HEK293 (cell line): ENCODE data around the gene P2RY6.

Source experiments
- GLI4 ChIP-seq: fragments of 450-650 bp; formaldehyde crosslinking; IDR thresholded peaks from 2 replicates; pipeline ENCODE4 v1.5.1; 2016; ENCODE audit warnings: missing biosample characterization, missing genetic modification characterization
- GLIS1 ChIP-seq: fragments of 450-650 bp; formaldehyde crosslinking; IDR thresholded peaks from 2 replicates; pipeline ENCODE4 v1.5.1; 2016; ENCODE audit warnings: missing biosample characterization, missing genetic modification characterization
- GLIS2 ChIP-seq: fragments of 450-650 bp; formaldehyde crosslinking; IDR thresholded peaks from 2 replicates; pipeline ENCODE4 v1.5.1; 2016; ENCODE audit warnings: missing biosample characterization, missing genetic modification characterization
- KLF1 ChIP-seq: fragments of 450-650 bp; formaldehyde crosslinking; IDR thresholded peaks from 2 replicates; pipeline ENCODE4 v1.5.1; 2016; ENCODE audit warnings: missing biosample characterization, missing genetic modification characterization
- MYNN ChIP-seq: fragments of 450-650 bp; formaldehyde crosslinking; IDR thresholded peaks from 2 replicates; pipeline ENCODE4 v1.5.1; 2016; ENCODE audit warnings: missing biosample characterization, missing genetic modification characterization, borderline replicate concordance
- SP2 ChIP-seq: fragments of 450-650 bp; formaldehyde crosslinking; IDR thresholded peaks from 2 replicates; pipeline ENCODE4 v1.5.1; 2016; ENCODE audit warnings: missing biosample characterization, missing genetic modification characterization
- ZBTB48 ChIP-seq: fragments of 450-650 bp; formaldehyde crosslinking; IDR thresholded peaks from 2 replicates; pipeline ENCODE4 v1.5.1; 2016; ENCODE audit warnings: missing biosample characterization, missing genetic modification characterization
- ZNF132 ChIP-seq: fragments of 450-650 bp; formaldehyde crosslinking; IDR thresholded peaks from 2 replicates; pipeline ENCODE4 v1.5.1; 2017; ENCODE audit warnings: missing biosample characterization, missing genetic modification characterization, borderline replicate concordance
- ZNF175 ChIP-seq: fragments of 450-650 bp; formaldehyde crosslinking; IDR thresholded peaks from 2 replicates; pipeline ENCODE4 v1.5.1; 2016; ENCODE audit warnings: missing biosample characterization, missing genetic modification characterization
- ZNF2 ChIP-seq: fragments of 450-650 bp; formaldehyde crosslinking; IDR thresholded peaks from 2 replicates; pipeline ENCODE4 v1.5.1; 2016; ENCODE audit warnings: missing biosample characterization, missing genetic modification characterization
- ZNF335 ChIP-seq: fragments of 450-650 bp; formaldehyde crosslinking; conservative IDR thresholded peaks from 2 replicates; pipeline ENCODE4 v1.5.1; 2016; ENCODE audit warnings: missing biosample characterization, missing genetic modification characterization
- ZNF423 ChIP-seq: fragments of 450-650 bp; formaldehyde crosslinking; IDR thresholded peaks from 2 replicates; pipeline ENCODE4 v1.5.1; 2016; ENCODE audit warnings: missing biosample characterization, missing genetic modification characterization
- ZNF558 ChIP-seq: fragments of 450-650 bp; formaldehyde crosslinking; IDR thresholded peaks from 2 replicates; pipeline ENCODE4 v1.5.1; 2016; ENCODE audit warnings: missing biosample characterization, missing genetic modification characterization
- ZNF600 ChIP-seq: fragments of 450-650 bp; formaldehyde crosslinking; IDR thresholded peaks from 2 replicates; pipeline ENCODE4 v1.5.1; 2016; ENCODE audit warnings: missing biosample characterization, missing genetic modification characterization
- ZNF654 ChIP-seq: fragments of 450-650 bp; formaldehyde crosslinking; IDR thresholded peaks from 2 replicates; pipeline ENCODE4 v1.5.1; 2016; ENCODE audit warnings: low read depth, missing biosample characterization, missing genetic modification characterization
- ZNF792 ChIP-seq: fragments of 450-650 bp; formaldehyde crosslinking; IDR thresholded peaks from 2 replicates; pipeline ENCODE4 v1.5.1; 2016; ENCODE audit warnings: missing biosample characterization, missing genetic modification characterization
- ZNF837 ChIP-seq: fragments of 450-650 bp; formaldehyde crosslinking; IDR thresholded peaks from 2 replicates; pipeline ENCODE4 v1.5.1; 2016; ENCODE audit warnings: missing biosample characterization, missing genetic modification characterization
- TF ChIP-seq, protein P1 (sequence below): fragments of 450-650 bp; formaldehyde crosslinking; conservative IDR thresholded peaks from 2 replicates; pipeline ENCODE4 v1.5.1; 2016; ENCODE audit warnings: low read depth, missing biosample characterization, missing genetic modification characterization
- TF ChIP-seq, protein P2 (sequence below): fragments of 450-650 bp; formaldehyde crosslinking; IDR thresholded peaks from 2 replicates; pipeline ENCODE4 v1.5.1; 2016; ENCODE audit warnings: missing biosample characterization, missing genetic modification characterization, borderline replicate concordance
- TF ChIP-seq, protein P3 (sequence below): fragments of 450-650 bp; formaldehyde crosslinking; IDR thresholded peaks from 2 replicates; pipeline ENCODE4 v1.5.1; 2016; ENCODE audit warnings: missing biosample characterization, missing genetic modification characterization
- TF ChIP-seq, protein P4 (sequence below): sonication (generic); formaldehyde crosslinking; IDR thresholded peaks from 2 replicates; pipeline ENCODE4 v1.8.1; 2022; ENCODE audit warnings: mild to moderate bottlenecking, moderate library complexity, missing genetic modification reagents
- TF ChIP-seq, protein P5 (sequence below): fragments of 450-650 bp; formaldehyde crosslinking; IDR thresholded peaks from 2 replicates; pipeline ENCODE4 v1.5.1; 2016; ENCODE audit warnings: missing biosample characterization, missing genetic modification characterization
- TF ChIP-seq, protein P6 (sequence below): fragments of 450-650 bp; formaldehyde crosslinking; IDR thresholded peaks from 2 replicates; pipeline ENCODE4 v1.5.1; 2017; ENCODE audit warnings: missing biosample characterization, missing genetic modification characterization

The P2RY6 gene

DNA sequence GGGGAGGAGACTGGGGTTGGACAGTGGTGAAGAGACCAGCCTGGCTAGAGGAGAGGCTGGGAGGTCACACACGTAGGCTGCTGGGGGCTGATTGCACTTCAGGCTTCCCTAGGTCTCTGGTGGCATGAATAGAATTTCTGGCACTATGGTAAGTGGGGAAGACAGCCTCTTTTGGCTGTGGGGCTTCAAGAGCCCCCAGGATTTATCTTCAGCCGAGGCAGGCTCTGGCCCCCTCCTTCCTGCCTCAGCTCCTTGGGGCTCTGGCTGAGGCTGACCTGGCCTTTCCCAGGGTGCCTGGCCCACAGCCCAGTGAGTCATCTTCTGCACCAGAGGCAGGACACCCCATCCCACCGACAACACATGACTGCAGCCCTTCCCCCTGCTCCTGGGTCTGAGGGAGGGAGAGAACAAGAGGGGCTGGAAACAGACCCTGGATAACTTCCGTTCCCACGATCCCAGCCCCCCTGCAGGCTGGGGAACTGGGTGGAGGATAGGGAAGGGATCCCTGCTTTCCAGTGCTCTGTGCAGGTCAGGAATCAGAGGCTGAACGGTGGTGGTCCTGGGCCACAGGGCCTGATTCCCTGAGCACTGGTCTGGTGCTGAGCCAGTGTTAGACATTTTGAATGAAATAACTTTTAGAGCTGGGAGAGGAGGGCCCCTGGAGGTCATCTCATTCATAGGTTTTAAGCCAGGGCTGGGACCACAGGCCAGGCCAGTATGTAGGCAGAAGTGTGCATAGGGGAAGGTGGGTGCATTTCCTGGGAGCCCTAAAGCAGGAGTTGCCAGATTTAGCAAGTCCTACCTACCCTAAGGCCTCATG is 62.5 kb downstream of the P2RY6 start (continued):
- TF ChIP-seq, protein P1, sequence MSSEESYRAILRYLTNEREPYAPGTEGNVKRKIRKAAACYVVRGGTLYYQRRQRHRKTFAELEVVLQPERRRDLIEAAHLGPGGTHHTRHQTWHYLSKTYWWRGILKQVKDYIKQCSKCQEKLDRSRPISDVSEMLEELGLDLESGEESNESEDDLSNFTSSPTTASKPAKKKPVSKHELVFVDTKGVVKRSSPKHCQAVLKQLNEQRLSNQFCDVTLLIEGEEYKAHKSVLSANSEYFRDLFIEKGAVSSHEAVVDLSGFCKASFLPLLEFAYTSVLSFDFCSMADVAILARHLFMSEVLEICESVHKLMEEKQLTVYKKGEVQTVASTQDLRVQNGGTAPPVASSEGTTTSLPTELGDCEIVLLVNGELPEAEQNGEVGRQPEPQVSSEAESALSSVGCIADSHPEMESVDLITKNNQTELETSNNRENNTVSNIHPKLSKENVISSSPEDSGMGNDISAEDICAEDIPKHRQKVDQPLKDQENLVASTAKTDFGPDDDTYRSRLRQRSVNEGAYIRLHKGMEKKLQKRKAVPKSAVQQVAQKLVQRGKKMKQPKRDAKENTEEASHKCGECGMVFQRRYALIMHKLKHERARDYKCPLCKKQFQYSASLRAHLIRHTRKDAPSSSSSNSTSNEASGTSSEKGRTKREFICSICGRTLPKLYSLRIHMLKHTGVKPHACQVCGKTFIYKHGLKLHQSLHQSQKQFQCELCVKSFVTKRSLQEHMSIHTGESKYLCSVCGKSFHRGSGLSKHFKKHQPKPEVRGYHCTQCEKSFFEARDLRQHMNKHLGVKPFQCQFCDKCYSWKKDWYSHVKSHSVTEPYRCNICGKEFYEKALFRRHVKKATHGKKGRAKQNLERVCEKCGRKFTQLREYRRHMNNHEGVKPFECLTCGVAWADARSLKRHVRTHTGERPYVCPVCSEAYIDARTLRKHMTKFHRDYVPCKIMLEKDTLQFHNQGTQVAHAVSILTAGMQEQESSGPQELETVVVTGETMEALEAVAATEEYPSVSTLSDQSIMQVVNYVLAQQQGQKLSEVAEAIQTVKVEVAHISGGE: no peak
- TF ChIP-seq ZNF175 (no peak), ZNF132 (tag by site-specific recombination) (no peak), ZNF654 (tag by site-specific recombination) (no peak), ZNF792 (tag by site-specific recombination) (no peak), SP2 (no peak), GLIS2 (tag by site-specific recombination) (peak; percentile 58), MYNN (tag by site-specific recombination) (no peak), ZNF558 (no peak), ZNF600 (tag by site-specific recombination) (peak; percentile 13; the same call in 1 of the 2 replicates), ZNF423 (no peak), ZBTB48 (tag by site-specific recombination) (peak; percentile 41; the same call in 1 of the 2 replicates), KLF1 (tag by site-specific recombination) (no peak), ZNF837 (no peak), GLIS1 (tag by site-specific recombination) (peak; percentile 26; the same call in 1 of the 2 replicates), GLI4 (tag by site-specific recombination) (no peak), ZNF335 (tag by site-specific recombination) (no peak), ZNF2 (tag by site-specific recombination) (no peak)
- TF ChIP-seq, protein P2, sequence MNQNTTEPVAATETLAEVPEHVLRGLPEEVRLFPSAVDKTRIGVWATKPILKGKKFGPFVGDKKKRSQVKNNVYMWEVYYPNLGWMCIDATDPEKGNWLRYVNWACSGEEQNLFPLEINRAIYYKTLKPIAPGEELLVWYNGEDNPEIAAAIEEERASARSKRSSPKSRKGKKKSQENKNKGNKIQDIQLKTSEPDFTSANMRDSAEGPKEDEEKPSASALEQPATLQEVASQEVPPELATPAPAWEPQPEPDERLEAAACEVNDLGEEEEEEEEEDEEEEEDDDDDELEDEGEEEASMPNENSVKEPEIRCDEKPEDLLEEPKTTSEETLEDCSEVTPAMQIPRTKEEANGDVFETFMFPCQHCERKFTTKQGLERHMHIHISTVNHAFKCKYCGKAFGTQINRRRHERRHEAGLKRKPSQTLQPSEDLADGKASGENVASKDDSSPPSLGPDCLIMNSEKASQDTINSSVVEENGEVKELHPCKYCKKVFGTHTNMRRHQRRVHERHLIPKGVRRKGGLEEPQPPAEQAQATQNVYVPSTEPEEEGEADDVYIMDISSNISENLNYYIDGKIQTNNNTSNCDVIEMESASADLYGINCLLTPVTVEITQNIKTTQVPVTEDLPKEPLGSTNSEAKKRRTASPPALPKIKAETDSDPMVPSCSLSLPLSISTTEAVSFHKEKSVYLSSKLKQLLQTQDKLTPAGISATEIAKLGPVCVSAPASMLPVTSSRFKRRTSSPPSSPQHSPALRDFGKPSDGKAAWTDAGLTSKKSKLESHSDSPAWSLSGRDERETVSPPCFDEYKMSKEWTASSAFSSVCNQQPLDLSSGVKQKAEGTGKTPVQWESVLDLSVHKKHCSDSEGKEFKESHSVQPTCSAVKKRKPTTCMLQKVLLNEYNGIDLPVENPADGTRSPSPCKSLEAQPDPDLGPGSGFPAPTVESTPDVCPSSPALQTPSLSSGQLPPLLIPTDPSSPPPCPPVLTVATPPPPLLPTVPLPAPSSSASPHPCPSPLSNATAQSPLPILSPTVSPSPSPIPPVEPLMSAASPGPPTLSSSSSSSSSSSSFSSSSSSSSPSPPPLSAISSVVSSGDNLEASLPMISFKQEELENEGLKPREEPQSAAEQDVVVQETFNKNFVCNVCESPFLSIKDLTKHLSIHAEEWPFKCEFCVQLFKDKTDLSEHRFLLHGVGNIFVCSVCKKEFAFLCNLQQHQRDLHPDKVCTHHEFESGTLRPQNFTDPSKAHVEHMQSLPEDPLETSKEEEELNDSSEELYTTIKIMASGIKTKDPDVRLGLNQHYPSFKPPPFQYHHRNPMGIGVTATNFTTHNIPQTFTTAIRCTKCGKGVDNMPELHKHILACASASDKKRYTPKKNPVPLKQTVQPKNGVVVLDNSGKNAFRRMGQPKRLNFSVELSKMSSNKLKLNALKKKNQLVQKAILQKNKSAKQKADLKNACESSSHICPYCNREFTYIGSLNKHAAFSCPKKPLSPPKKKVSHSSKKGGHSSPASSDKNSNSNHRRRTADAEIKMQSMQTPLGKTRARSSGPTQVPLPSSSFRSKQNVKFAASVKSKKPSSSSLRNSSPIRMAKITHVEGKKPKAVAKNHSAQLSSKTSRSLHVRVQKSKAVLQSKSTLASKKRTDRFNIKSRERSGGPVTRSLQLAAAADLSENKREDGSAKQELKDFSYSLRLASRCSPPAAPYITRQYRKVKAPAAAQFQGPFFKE: no peak
- TF ChIP-seq, protein P3, sequence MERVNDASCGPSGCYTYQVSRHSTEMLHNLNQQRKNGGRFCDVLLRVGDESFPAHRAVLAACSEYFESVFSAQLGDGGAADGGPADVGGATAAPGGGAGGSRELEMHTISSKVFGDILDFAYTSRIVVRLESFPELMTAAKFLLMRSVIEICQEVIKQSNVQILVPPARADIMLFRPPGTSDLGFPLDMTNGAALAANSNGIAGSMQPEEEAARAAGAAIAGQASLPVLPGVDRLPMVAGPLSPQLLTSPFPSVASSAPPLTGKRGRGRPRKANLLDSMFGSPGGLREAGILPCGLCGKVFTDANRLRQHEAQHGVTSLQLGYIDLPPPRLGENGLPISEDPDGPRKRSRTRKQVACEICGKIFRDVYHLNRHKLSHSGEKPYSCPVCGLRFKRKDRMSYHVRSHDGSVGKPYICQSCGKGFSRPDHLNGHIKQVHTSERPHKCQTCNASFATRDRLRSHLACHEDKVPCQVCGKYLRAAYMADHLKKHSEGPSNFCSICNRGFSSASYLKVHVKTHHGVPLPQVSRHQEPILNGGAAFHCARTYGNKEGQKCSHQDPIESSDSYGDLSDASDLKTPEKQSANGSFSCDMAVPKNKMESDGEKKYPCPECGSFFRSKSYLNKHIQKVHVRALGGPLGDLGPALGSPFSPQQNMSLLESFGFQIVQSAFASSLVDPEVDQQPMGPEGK (tag by site-specific recombination): peak; percentile 64
- TF ChIP-seq, protein P4, sequence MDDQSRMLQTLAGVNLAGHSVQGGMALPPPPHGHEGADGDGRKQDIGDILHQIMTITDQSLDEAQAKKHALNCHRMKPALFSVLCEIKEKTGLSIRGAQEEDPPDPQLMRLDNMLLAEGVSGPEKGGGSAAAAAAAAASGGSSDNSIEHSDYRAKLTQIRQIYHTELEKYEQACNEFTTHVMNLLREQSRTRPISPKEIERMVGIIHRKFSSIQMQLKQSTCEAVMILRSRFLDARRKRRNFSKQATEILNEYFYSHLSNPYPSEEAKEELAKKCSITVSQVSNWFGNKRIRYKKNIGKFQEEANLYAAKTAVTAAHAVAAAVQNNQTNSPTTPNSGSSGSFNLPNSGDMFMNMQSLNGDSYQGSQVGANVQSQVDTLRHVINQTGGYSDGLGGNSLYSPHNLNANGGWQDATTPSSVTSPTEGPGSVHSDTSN (CRISPR knock-in tag): no peak
- TF ChIP-seq, protein P5, sequence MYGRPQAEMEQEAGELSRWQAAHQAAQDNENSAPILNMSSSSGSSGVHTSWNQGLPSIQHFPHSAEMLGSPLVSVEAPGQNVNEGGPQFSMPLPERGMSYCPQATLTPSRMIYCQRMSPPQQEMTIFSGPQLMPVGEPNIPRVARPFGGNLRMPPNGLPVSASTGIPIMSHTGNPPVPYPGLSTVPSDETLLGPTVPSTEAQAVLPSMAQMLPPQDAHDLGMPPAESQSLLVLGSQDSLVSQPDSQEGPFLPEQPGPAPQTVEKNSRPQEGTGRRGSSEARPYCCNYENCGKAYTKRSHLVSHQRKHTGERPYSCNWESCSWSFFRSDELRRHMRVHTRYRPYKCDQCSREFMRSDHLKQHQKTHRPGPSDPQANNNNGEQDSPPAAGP (tag by site-specific recombination): peak; percentile 39; the same call in 1 of the 2 replicates
- TF ChIP-seq, protein P6, sequence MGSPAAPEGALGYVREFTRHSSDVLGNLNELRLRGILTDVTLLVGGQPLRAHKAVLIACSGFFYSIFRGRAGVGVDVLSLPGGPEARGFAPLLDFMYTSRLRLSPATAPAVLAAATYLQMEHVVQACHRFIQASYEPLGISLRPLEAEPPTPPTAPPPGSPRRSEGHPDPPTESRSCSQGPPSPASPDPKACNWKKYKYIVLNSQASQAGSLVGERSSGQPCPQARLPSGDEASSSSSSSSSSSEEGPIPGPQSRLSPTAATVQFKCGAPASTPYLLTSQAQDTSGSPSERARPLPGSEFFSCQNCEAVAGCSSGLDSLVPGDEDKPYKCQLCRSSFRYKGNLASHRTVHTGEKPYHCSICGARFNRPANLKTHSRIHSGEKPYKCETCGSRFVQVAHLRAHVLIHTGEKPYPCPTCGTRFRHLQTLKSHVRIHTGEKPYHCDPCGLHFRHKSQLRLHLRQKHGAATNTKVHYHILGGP (tag by site-specific recombination): no peak
